Activated CD4-positive, alpha-beta T cell treated with anti-CD3 and anti-CD28 coated beads, Interleukin-2, amount 50 U/mL, for 48 hours (primary cell): Measurements from ENCODE around the gene PPP1R3E.
"Not testable (repeated sequence)": the region's sequence is repeated elsewhere in the genome, so short reads cannot be mapped to it uniquely, and the experiment has no call there.

Experiments used
- DNase-seq, 2 experiments: peaks; one replicate each; pipeline ENCODE4 v3.0.0-alpha.2; 2020

PPP1R3E gene

GRCh38 chr14:23297611-23298277, 4.9 kb downstream of the PPP1R3E start:
- DNase-seq, result no peak

DNA sequence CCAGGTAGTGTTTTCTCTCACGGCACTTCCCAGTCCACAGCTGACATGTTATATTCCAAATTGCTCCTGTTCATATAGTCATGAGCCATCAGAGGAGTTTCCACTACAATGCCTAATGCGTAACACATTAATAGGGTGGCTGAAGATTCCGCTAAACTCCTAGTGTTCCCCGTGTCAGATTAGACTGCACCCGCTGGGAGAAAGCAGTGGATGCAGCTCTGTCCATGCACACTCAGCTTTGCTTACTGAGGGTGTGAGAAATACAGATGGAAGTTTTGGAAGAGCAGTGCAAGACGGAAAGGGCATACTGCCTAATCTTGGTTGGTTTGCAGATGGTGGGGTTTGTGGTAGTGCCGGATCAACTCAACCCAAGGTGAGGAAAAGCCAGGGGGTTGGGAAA, 5.6 kb downstream of the PPP1R3E start:
- DNase-seq, result no peak

DNA sequence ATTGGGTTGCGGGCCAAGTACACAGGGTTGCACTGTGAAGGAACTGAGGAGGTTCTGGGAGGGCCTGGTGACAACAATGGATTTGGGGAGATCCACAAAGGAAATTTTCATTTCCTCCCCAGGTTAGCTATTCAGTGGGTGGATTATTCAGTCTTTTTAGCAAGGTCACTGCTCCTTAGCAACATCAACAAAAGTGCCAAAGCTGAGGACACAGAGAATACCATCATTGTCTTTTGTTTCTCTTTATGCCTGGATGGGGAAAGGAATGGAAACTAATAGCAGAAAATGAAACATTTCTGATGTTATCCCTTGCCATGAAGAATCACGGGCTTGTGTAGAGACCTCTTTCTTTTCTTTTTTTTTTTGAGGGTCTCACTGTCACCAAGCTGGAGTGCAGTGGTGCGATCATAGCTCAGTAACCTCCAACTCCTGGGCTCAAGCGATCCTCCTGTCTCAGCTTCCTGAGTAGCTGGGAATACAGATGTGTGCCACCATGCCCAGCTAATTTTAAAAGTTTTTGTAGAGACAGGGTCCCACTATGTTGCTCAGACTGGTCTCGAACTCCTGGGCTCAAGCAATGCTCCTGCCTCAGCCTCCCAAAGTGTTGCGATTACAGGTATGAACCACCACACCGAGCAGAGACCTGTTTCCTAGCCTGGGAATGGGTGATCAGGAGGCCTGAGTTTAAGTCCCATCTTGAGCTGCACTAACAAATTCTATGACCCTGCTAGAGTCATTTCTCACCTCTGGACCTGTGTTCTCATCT, 6.5 kb downstream of the PPP1R3E start:
- DNase-seq, result no peak

- DNase-seq, result peak; percentile 47 to 57
Measured at GRCh38 chr14:23294734-23295561, 7.7 kb downstream of the PPP1R3E start.

- no peak for DNase-seq
Measured at GRCh38 chr14:23286902-23287479, 15.7 kb downstream of the PPP1R3E start.

DNA sequence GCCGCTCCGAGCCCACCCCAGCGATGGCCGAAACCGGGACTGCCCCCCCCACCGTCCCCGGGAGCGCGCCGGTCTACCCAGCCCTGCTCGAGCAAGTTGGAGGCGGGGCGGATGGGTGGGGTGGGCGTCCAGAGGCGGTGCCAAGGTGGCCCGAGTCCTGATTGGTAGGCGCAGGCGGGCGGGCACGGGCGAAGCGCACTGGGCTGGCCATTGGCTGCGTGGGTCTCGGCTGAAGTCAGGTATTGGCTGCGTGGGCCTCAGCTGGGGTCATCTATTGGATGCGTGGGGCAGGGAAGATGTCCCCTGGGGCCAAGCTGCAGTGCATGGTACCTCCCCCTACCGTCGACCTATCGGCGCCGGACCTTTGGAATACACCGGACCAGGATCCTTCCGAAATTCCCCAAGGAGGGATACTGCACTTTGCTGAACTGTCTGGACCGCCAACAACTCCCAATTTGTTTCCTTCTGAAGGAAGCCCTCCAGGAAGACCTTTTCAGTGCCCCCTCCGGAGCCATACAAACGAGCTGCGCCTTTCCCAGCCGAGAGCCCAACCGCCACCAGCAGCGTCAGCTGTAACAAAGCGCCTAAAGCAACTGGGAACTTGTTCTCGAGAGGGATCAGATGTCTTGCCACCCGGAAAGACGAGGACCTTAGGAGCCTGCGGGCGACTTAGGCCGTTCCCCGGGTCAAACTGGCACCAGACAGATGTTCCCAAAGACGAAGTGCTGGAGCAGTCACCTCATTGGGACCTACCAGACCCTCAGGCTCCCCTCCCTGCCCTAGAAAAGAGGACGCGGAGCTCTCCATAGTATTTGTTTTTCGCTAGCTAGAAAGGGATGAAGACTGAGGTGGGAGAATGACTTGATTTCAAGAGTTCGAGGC, 16.4 kb downstream of the PPP1R3E start, which contains the start of gene HOMEZ:
TSS of gene HOMEZ (minus strand) at position 113 of the 882 bp plus-strand sequence. CDS start 180 bp downstream, outside the sequence.
- peak; percentile 99 to 100 for DNase-seq

DNA sequence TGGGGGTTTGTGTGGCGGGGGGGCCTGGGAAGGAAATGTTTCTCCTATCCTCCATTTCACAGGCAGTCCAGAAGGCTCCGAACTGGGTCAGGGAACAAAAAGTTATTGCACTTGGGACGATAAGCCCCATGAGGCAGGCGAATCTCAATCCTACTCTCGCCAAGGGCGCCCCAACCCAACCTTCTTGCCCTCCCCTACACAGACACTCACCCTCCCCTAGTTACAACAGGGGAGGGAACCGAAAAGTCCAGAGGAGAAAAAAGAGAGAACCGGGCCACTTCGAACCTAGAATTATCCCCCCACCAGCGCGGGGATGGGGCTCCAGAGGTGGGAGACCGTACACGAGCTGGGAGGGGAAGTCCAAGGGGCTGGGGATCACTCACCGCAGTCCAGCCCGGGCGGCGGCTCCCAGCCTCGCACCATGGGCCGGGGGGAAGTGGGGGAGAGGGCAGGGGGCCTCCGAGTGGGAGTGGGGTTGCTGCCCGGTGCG, 17.1 kb downstream of the PPP1R3E start:
- DNase-seq, result no peak

DNA sequence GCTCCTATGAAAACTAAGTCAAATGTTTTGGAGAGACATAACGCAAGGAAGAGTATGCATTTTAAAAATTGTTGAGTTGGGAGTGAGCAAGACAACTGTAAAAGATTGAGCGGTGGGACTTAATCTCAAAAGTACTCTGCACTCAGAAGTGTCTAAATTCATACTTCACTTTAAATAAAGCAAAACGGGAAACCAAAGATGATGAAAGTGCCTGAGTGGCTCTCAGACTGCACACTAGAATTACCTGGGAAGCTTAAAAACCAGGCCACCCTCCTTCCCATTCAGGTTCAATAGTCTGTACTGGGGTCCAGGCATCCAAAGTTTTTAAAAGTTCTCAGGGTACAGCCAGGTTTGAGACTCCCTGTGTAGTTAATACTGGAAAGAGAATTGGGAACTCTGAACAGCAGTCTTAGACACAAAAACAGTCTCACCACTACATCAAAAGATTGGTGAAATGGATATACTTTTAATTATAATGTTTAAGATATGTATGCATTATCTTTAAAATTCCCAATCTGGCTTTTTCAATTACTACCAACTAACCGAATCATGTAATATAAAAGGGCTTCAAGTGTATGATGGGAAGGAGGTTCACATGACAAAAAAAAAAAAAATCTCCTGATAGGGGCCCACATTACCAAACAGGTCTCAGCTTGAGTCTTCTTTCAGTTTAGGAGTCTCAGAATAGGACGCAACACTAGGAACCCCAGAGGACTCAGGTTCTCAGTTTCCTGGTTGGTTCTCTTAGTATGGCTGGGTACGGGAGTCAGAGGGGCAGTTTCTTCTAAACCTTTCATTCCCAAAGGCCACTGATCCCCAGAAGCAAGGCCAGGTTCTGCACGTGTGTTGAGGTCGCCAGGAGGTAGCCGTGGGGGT, 17.8 kb downstream of the PPP1R3E start:
- DNase-seq, result peak; percentile 11 to 34

DNA sequence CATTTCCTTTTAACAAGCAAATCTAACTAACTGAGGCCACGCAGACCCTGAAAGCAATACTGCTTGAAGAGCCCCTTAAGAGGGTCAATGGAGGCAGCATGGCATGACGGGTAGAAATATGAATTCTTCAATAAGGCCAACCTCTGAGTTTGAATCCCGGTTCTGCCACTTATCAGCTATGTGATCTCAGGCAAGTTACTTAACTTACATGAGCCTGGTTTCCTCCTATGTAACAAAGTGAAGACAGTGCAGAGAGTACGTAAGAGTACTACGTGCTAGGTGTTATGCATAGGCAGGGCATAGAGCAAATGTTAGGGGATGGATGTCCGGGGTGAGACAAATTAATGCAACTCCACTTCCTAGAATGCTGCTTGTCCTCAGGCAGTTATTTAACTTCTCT, 21.4 kb downstream of the PPP1R3E start:
- DNase-seq, result no peak

DNA sequence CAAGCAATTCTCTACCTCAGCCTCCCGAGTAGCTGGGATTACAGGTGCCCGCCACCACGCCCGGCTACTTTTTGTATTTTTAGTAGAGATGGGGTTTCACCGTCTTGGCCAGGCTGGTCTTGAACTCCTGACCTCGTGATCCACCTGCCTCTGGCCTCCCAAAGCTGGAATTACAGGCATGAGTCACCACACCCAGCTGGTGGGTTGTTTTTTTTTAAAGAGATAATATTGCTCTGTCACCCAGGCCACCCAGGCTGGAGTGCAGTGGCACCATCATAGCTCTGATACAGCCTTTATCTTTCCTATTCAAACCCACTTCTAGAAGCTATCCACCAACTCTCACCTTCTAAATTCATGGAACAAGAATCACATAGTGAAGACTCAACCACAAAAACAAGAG, 24.7 kb downstream of the PPP1R3E start:
- DNase-seq, result not testable (repeated sequence)

DNA sequence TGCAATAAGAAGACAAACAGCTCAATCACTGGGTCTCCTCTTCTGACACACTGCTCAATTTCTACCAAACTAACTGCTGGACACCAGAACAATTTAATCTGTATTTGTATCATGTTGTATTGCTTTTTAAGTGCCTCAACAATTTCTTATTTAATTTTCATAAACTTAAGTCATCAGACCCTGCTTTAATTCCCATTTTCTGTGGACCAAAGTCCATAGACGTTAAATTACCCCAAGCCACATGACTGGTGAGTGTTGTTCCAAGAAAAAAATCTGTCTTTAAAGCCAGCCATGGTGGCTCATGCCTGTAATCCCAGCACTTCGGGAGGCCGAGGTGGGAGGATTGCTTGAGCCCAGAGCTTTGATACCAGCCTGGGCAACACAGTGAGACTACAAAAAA, 25.5 kb downstream of the PPP1R3E start:
- DNase-seq, result no peak

GRCh38 chr14:23275412-23275811, 27.2 kb downstream of the PPP1R3E start:
- DNase-seq, result no peak

DNA sequence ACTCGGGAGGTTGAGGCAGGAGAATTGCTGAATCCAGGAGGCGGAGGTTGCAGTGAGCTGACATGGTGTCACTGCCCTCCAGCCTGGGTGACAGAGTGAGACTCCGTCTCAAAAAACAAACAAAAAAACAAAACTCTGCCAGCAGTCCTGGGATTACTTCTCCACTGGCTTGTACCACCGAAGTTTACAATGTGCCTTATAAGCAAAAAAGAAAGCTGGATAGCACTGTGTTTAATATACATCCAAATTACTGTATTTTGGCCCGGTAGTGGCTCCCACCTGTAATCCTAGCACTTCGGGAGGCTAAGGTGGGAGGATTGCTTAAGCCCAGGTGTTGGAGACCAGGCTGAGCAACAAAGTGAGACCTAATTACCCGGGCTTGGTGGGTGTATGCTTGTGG, 33.5 kb downstream of the PPP1R3E start:
- no peak for DNase-seq

DNA sequence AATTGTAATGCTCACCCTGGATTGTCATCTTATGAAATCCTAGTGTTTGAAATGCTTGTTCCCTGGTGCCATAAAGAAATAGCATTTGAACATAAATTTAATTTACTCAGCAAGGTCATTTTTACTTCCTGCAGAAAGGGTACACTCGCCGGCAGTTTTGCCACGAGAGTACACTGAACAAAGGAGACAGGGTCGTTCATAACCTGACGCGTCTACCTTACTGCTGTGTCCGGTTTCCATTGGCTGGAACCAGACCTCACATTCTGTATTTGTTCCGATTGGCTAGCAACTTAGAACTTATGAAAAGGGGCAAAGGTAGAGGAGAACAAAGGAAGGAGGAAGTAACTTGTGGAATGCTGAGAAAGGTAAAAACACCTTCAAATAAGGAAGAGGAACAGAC, 41.8 kb downstream of the PPP1R3E start:
- DNase-seq, result not testable (repeated sequence)

DNA sequence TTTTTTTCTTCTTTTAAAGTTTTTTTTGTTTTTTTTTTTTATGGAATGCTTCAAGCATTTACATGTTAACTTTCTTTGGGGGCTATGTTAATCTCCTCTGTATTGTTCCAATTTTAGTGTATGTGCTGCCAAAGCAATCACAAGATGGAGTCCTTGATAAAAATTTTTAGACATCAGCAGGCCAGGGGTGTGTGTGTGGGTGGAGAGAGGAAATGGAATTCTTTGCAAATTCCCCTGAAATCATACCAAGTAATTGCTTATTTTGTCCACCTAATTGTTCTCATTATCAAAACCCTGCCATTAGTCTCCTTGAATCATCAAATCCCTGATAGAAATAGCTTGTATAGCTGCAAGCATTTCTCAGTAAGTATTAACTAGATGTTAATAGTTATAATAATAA, 43.2 kb downstream of the PPP1R3E start:
- DNase-seq, result no peak

DNA sequence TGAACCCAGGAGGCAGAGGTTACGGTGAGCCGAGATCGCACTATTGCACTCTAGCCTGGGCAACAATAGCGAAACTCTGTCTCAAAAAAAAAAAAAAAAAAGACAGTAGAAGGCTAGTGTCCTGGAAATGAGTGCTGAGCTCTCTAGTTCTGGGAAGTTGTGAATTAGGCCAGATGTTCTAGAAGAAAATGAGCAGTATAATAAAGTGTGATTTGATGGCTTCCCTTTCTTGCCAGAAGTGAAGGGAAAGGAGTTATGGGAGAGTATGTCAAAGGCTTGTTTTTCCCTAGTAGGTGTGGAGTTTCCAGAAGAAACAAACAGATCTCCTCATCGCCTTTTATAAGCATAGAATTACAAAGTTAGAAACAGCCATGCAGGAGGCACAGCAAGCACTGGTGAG, 44.4 kb downstream of the PPP1R3E start:
- no peak for DNase-seq

DNA sequence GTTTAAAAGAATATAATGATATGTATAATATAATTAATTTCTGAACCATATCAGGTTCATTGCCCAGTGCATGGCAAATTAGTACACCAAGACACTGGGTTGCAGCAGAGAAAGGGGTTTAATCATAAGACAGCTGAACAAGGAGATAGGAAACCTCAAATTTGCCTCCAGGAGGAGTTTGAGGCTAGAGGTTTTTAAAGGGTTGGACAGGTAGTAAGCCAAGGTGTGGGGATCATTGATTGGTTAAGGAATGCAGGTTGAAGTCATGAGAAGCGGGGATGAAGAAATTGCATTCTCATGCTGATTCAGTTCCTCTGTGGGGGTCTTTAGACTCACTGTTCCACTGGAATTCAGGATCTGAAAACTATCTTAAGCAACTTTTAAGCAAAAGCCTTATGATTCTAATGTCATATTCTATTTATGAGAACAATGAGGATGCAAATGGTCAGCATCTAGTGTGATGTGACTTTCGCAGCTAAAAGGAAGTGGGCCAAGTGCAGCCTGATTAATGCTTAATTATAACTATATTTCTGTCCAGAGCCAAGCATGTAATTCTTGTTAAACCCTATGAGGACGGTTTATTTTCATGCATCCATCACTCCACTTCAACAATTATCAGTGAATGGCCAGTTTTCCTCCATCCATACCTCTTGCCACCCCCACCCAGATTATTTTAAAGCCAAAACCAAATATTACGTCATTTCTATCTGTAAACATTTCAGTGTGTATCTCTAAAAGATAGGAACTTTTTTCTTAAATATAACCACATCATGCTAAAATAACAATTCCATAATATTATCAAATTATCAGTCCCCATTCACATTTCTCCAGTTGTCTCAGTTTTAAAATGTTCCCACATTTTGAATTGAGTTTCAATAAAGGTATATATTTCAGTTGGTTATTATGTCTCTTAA, 50.0 kb downstream of the PPP1R3E start:
- DNase-seq, result no peak

- DNase-seq, result no peak
Measured at GRCh38 chr14:23252006-23252405, 50.7 kb downstream of the PPP1R3E start.

DNA sequence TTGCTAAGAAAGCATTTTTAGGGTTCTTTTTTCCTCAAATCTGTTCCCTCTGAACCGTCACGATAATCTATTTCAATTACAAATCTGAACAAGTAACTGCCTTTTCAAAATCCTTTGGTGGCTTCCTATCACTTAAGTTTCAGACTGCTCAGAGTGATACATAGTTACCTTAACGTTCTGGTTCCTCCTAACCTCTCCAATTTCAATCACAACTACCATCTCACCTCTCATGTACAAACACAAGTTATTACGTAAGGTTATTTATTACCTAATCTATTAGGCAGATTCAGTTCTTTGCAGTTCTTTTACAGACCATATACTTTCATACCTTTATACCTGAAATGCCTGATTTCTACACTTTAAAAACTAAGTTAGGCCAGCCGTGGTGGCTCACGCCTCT, 52.8 kb downstream of the PPP1R3E start:
- no peak for DNase-seq

DNA sequence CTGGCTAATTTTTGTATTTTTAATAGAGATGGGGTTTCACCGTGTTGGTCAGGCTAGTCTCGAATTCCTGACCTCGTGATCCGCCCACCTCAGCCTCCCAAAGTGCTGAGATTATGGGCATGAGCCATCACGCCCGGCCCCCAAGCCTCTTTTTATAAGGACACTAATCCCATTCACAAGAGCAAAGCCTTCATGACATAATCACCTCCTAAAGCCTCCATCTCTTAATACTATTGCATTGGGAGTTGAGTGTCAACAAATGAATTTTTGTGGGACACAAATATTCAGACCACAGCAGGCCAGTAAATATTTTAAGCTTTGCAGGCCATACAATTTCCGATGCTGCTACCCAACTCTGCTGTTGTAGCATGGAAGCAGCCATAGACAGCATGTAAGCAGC, 54.1 kb downstream of the PPP1R3E start:
- no peak for DNase-seq
